ENCODE data around the gene CEACAM19.

GRCh38 chr19:44646049-44646416, 25.2 kb upstream of the CEACAM19 start:
- no peak for TF ChIP-seq CTCF (IDR thresholded peaks at IDR 0.05)
- no peak for TF ChIP-seq EZH2 (IDR thresholded peaks at IDR 0.05)
- TF ChIP-seq EZH2phosphoT487 (IDR thresholded peaks at IDR 0.05): no peak
